Epithelial cell of proximal tubule (primary cell): ENCODE data around the gene CCR5. TPM values are rescaled to one million over a fixed set of nuclear protein-coding genes. Genes with fewer than 3 reads are reported as not detected.

ENCODE experiments used
- DNase-seq: peaks from one replicate; pipeline ENCODE4 v3.0.0-alpha.2; 2011; ENCODE audit warnings: low read depth
- H3K4me3 ChIP-seq: 2 replicates; pipeline ENCODE4 v1.5.1; 2011; ENCODE audit warnings: low read depth, mild to moderate bottlenecking, low read length
- total RNA-seq: library from RNA; depleted of rRNA; stranded (reverse); fragments of >200 nt; gene quantifications from 2 replicates; pipeline ENCODE4 v1.2.3, GENCODE V29; 2015
- TF ChIP-seq, protein P1 (sequence below): conservative IDR thresholded peaks from 2 replicates; pipeline ENCODE4 v1.5.1; 2012; ENCODE audit warnings: low read depth, mild to moderate bottlenecking, low read length

CCR5 gene
- total RNA-seq, 1 donor from 2014 or later = not detected

DNA sequence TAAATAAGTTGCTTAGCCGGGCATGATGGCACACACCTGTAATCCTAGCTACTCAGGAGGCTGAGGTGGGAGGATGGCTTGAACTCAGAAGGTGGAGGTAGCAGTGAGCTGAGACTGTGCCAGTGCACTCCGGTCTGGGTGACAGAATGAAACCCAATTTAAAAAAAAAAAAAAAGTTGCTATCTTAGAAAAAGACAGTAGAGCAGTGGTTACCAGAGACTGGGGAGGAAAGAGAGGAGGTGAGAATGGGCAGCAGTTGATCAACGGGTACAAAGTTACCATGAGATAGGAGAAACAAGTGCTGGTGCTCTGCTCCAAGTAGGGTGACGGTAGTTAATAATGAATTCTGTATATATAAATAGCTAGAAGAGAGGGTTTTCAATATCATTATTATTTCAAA is 17.7 kb upstream of the CCR5 start:
- H3K4me3 ChIP-seq = no peak overlapping the region
- DNase-seq = no peak

DNA sequence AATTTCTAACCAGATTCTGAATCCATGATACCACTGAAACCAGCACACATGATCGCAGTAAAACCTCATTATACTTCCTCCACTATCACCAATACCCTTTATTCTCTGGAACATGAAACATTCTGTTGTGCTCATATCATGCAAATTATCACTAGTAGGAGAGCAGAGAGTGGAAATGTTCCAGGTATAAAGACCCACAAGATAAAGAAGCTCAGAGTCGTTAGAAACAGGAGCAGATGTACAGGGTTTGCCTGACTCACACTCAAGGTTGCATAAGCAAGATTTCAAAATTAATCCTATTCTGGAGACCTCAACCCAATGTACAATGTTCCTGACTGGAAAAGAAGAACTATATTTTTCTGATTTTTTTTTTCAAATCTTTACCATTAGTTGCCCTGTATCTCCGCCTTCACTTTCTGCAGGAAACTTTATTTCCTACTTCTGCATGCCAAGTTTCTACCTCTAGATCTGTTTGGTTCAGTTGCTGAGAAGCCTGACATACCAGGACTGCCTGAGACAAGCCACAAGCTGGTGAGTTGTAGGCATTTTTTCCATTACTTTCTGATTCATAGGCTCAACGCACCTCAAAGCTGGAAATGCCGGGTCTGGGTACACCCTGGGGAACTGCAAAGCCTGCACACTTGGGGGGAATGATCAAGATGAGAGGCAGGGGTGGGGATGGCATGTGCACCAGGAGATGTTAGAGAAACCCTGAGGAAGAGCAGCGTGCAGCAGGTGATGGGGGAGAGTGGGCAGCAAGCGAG is 16.9 kb upstream of the CCR5 start, which contains the start of gene CCR2:
TSS of gene CCR2 (plus strand) at position 465 of the 764 bp plus-strand sequence. CDS start 3,417 bp downstream, outside the sequence.
- H3K4me3 ChIP-seq = no peak within 1 kb of the TSS
- DNase-seq = no peak
- TF ChIP-seq, protein P1, sequence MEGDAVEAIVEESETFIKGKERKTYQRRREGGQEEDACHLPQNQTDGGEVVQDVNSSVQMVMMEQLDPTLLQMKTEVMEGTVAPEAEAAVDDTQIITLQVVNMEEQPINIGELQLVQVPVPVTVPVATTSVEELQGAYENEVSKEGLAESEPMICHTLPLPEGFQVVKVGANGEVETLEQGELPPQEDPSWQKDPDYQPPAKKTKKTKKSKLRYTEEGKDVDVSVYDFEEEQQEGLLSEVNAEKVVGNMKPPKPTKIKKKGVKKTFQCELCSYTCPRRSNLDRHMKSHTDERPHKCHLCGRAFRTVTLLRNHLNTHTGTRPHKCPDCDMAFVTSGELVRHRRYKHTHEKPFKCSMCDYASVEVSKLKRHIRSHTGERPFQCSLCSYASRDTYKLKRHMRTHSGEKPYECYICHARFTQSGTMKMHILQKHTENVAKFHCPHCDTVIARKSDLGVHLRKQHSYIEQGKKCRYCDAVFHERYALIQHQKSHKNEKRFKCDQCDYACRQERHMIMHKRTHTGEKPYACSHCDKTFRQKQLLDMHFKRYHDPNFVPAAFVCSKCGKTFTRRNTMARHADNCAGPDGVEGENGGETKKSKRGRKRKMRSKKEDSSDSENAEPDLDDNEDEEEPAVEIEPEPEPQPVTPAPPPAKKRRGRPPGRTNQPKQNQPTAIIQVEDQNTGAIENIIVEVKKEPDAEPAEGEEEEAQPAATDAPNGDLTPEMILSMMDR = no peak

More for the DNA sequence above, 17.7 kb upstream of the CCR5 start:
- TF ChIP-seq, protein P1 = no peak

DNA sequence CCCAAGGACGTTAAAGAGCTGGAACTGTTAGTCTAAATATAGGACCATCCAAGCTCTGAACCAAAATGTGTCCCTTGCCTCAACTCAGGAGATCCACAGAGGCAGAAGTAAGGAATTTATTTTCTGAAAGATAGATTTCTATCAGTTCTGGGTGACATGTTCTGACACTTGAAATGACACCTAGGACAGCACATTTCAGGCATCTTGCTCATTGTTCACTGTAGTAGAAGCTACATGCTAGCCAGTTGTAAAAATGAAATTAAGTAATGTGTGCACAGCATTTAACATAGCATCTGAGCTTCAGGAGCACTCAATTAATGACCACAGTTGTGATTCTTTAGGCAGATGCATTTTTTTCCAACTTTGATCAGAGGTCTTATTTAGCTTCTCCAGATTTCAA is 16.3 kb upstream of the CCR5 start:
- TF ChIP-seq, protein P1 = no peak
- no peak overlapping the region for H3K4me3 ChIP-seq
- no peak for DNase-seq

DNA sequence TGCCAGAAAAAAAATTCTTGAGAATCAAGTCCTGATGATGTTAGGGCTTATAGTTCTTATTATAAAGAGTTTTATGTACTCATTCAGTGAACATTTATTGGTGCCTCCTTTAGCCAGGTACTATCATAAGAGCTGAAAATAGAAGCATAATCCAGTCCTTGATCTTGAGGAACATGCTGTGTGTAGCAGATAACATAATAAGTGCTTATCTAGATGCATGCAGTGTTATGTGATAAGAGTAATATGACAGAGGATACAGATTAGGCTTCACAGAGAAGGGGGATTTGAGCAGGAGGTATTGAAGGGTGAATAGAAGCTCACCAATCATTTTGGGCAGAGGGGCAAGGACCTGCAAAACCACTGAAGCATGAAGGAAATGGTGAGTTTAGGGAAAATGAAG is 15.8 kb upstream of the CCR5 start:
- H3K4me3 ChIP-seq = no peak overlapping the region
- no peak for DNase-seq
- TF ChIP-seq, protein P1 = no peak

DNA sequence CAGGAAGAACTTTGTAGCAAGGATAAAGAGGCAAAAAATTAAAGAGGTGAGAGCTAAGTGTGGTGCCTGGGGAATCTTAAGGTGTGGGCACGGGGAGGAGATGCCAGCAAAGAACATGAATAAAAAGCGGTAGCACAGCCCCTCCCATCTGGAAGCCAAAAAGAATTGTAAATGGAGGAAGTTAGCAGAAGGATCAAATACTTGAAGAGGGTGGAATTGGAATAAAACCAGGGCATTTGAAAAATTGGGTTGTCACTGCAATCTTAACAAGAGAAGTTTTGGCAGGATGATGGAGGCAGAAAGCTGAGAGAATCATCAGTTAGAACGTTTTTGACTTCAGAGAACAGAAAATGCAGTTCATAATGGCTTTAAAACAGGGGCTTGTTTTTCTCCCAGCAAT is 14.5 kb upstream of the CCR5 start:
- H3K4me3 ChIP-seq = no peak overlapping the region
- TF ChIP-seq, protein P1 = no peak
- no peak for DNase-seq

DNA sequence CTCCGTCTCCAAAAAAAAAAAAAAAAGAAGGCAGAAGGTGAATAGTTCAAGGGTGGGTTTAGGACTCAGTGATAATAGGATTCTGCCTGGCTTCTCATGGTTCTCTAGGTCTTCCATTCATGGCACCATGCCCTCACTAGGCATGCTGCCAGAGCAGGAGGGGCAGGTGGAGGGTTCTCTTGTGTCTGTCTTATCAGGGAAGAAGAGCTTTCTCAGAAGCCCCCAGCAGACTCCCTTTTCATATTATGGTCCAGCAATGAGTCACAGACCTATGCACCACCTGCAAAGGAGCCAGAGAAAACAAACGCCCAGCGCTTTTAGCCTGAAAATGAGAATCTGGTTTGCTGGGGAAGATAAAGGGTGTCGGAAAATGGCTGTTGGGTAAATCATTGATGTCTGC is 13.8 kb upstream of the CCR5 start:
- no peak overlapping the region for H3K4me3 ChIP-seq
- TF ChIP-seq, protein P1 = no peak
- DNase-seq = no peak

DNA sequence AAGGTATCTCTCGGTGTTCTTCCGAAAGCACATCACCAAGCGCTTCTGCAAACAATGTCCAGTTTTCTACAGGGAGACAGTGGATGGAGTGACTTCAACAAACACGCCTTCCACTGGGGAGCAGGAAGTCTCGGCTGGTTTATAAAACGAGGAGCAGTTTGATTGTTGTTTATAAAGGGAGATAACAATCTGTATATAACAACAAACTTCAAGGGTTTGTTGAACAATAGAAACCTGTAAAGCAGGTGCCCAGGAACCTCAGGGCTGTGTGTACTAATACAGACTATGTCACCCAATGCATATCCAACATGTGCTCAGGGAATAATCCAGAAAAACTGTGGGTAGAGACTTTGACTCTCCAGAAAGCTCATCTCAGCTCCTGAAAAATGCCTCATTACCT is 12.3 kb upstream of the CCR5 start:
- no peak for DNase-seq
- TF ChIP-seq, protein P1 = no peak
- H3K4me3 ChIP-seq = no peak overlapping the region
